ENCODE data around the gene ARHGAP1.

The ARHGAP1 gene

GRCh38 chr11:46724088-46724487, 23.7 kb upstream of the ARHGAP1 start:
- TF ChIP-seq REST (IDR thresholded peaks at IDR 0.05; ENCODE audit: insufficient read depth in 1 of 2, low read depth in 2 of 2, low read length in 2 of 2) (no peak), TAF1 (IDR thresholded peaks at IDR 0.05; ENCODE audit: borderline replicate concordance, insufficient read depth, low read length) (no peak), FOXP2 (optimal IDR thresholded peaks at IDR 0.05; ENCODE audit: borderline replicate concordance, extremely low read depth, extremely low read length, insufficient read depth) (no peak), SIN3A (IDR thresholded peaks at IDR 0.05; ENCODE audit: borderline replicate concordance, insufficient read depth, low read length) (no peak), POLR2AphosphoS5 (IDR thresholded peaks at IDR 0.05; ENCODE audit: low read depth, low read length) (no peak)

- TF ChIP-seq FOXP2 (optimal IDR thresholded peaks at IDR 0.05; ENCODE audit: borderline replicate concordance, extremely low read depth, extremely low read length, insufficient read depth) (no peak), REST (IDR thresholded peaks at IDR 0.05; ENCODE audit: insufficient read depth in 1 of 2, low read depth in 2 of 2, low read length in 2 of 2) (no peak), POLR2AphosphoS5 (IDR thresholded peaks at IDR 0.05; ENCODE audit: low read depth, low read length) (no peak), TAF1 (IDR thresholded peaks at IDR 0.05; ENCODE audit: borderline replicate concordance, insufficient read depth, low read length) (no peak), SIN3A (IDR thresholded peaks at IDR 0.05; ENCODE audit: borderline replicate concordance, insufficient read depth, low read length) (no peak)
Observed at GRCh38 chr11:46723359-46723680, 22.9 kb upstream of the ARHGAP1 start.

- no peak for TF ChIP-seq REST (IDR thresholded peaks at IDR 0.05; ENCODE audit: insufficient read depth in 1 of 2, low read depth in 2 of 2, low read length in 2 of 2)
- TF ChIP-seq POLR2AphosphoS5 (IDR thresholded peaks at IDR 0.05; ENCODE audit: low read depth, low read length), result no peak
- TF ChIP-seq FOXP2 (optimal IDR thresholded peaks at IDR 0.05; ENCODE audit: borderline replicate concordance, extremely low read depth, extremely low read length, insufficient read depth), result no peak
- TF ChIP-seq SIN3A (IDR thresholded peaks at IDR 0.05; ENCODE audit: borderline replicate concordance, insufficient read depth, low read length), result no peak
- TF ChIP-seq TAF1 (IDR thresholded peaks at IDR 0.05; ENCODE audit: borderline replicate concordance, insufficient read depth, low read length), result no peak
Observed at GRCh38 chr11:46722566-46723358, 22.3 kb upstream of the ARHGAP1 start.

GRCh38 chr11:46721286-46721685, 20.9 kb upstream of the ARHGAP1 start:
- TF ChIP-seq SIN3A (IDR thresholded peaks at IDR 0.05; ENCODE audit: borderline replicate concordance, insufficient read depth, low read length) (no peak), FOXP2 (optimal IDR thresholded peaks at IDR 0.05; ENCODE audit: borderline replicate concordance, extremely low read depth, extremely low read length, insufficient read depth) (no peak), TAF1 (IDR thresholded peaks at IDR 0.05; ENCODE audit: borderline replicate concordance, insufficient read depth, low read length) (no peak), POLR2AphosphoS5 (IDR thresholded peaks at IDR 0.05; ENCODE audit: low read depth, low read length) (no peak), REST (IDR thresholded peaks at IDR 0.05; ENCODE audit: insufficient read depth in 1 of 2, low read depth in 2 of 2, low read length in 2 of 2) (no peak)
